ENCODE results near the gene TASP1.

TASP1 gene

GRCh38 chr20:13422637-13423036 is 216.1 kb downstream of the TASP1 start:
- TF ChIP-seq, protein P1, sequence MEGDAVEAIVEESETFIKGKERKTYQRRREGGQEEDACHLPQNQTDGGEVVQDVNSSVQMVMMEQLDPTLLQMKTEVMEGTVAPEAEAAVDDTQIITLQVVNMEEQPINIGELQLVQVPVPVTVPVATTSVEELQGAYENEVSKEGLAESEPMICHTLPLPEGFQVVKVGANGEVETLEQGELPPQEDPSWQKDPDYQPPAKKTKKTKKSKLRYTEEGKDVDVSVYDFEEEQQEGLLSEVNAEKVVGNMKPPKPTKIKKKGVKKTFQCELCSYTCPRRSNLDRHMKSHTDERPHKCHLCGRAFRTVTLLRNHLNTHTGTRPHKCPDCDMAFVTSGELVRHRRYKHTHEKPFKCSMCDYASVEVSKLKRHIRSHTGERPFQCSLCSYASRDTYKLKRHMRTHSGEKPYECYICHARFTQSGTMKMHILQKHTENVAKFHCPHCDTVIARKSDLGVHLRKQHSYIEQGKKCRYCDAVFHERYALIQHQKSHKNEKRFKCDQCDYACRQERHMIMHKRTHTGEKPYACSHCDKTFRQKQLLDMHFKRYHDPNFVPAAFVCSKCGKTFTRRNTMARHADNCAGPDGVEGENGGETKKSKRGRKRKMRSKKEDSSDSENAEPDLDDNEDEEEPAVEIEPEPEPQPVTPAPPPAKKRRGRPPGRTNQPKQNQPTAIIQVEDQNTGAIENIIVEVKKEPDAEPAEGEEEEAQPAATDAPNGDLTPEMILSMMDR (IDR thresholded peaks at IDR 0.05; ENCODE audit: extremely low read depth, missing control alignments) = no peak
- DNase-seq (ENCODE audit: low spot score) = no peak

DNA sequence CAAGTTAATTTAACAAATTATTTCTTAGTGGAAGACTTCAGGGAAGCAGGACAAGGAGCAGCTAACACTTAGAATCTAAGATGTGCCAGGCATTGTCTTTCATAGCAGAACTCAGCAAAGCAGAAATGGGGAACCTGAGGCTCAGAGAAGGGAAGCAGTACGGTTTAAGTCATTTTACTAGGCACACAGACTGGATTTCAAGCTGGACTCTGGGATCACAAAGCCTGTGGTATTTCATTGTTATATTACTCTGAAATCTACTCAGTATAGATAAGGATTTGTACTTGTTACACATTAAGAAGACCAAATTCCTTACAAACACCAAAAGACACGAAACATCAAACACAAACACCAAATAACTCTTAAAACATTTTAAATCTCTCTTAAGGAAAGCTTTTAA is 218.1 kb downstream of the TASP1 start:
- TF ChIP-seq, protein P1 (IDR thresholded peaks at IDR 0.05; ENCODE audit: extremely low read depth, missing control alignments) = no peak
- no peak for DNase-seq (ENCODE audit: low spot score)

DNA sequence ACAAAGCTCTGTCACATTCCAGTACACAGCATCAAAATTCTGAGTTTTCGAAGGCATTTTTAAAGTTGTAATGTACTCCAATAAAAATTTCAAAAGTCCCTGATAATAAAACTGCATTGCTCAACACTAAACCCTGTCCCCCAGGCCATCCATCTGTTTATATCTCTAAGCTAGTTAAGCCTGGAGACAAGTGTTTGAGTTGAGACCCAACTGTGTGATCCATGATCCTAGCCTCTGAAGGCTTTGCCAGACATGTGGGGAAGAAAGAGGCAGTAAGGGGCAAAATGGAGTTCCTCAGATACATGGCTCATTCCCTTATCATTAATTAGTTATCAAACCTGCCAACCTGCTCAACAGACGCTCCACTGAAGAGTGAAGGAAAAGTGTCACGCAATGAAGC is 219.3 kb downstream of the TASP1 start:
- TF ChIP-seq, protein P1 (IDR thresholded peaks at IDR 0.05; ENCODE audit: extremely low read depth, missing control alignments) = no peak
- DNase-seq (ENCODE audit: low spot score) = no peak

DNA sequence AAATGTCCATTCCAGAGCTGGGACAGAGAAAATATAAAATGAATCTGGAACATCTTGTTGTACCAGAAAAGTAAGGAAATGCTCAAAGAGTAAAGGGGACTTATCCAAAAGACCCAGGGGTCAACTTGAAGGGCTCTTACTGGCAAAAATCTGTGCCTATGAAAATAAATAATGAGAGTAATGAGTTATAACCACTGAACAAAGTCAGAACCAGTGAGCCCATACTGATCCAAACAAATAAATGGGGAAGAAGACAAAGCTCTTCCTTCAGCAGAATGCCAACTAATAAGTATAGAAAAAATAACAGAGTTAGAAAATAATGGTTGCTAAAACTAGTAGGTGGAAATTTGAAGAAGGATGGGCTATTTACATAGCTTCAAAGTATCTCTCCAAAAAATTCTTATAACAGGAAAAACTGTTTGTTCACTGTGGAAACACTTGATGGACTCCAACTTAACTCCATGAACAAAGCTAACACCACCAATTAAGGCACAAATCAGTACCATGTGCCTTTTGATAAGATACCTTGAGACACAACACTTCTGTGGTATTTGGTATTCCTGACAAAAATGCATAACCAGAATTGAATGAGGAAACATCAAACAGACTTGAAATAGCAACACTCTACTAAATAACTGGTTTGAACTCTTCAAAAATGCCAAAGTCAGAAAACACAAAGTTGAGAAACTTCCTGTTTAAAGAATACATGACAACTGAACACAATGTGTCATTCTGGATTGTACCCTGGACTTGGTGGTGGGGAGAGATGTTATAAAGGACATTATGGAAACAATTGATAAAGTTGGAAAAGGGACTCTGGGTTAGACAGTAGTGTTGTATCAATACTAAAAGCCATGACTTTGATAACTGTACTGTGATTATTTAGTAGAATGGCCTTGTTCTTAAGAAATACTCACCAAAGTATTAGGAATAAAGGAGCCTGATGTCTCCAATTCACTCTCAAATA is 220.2 kb downstream of the TASP1 start:
- TF ChIP-seq, protein P1 (IDR thresholded peaks at IDR 0.05; ENCODE audit: extremely low read depth, missing control alignments) = no peak
- no peak for DNase-seq (ENCODE audit: low spot score)

GRCh38 chr20:13416531-13416930 is 222.2 kb downstream of the TASP1 start:
- TF ChIP-seq, protein P1 (IDR thresholded peaks at IDR 0.05; ENCODE audit: extremely low read depth, missing control alignments) = no peak
- no peak for DNase-seq (ENCODE audit: low spot score)

- TF ChIP-seq, protein P1 (IDR thresholded peaks at IDR 0.05; ENCODE audit: extremely low read depth, missing control alignments) = no peak
- DNase-seq (ENCODE audit: low spot score) = no peak
These were observed 225.8 kb downstream of the TASP1 start for GRCh38 chr20:13412806-13413445.

- no peak for DNase-seq (ENCODE audit: low spot score)
- TF ChIP-seq, protein P1 (IDR thresholded peaks at IDR 0.05; ENCODE audit: extremely low read depth, missing control alignments) = no peak
These were observed 234.4 kb downstream of the TASP1 start for GRCh38 chr20:13404293-13404692.

All from GM20000 (cell line).